OCI-LY3 (cell line): ENCODE measurements around the gene MAGEB16.

Experiments
- EZH2phosphoT487 ChIP-seq: fragments of 200-600 bp; shearing (Covaris generic); IDR thresholded peaks from 2 replicates; pipeline ENCODE4 v1.6.1; 2018; ENCODE audit warnings: antibody characterized with exemption, mixed run types, low read depth
- TF ChIP-seq, protein P1 (sequence below): fragments of 200-600, 300-600 bp; sonication (generic); IDR thresholded peaks from 2 replicates; pipeline ENCODE4 v1.5.1; 2014; ENCODE audit warnings: antibody characterized with exemption, low read length, low read depth

DNA sequence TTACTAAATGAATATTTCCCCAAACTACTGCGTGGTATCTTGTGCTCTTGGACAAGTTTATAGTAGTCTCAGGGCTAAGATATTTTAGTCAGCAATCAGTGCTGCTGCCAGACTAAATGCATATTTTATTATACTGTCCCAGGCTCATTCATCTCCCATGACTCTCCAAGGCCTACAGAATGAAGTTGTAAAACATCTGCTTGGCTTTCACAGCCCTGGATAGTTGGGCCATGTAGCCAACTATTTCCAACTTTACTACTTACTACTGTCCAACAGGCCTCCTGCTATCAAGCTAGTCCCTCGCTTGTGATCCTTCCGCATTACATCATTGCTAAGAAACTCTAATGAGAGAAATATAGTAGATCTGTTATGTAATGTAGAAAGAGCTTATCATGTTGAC lies 31.4 kb downstream of the MAGEB16 start:
- TF ChIP-seq, protein P1, sequence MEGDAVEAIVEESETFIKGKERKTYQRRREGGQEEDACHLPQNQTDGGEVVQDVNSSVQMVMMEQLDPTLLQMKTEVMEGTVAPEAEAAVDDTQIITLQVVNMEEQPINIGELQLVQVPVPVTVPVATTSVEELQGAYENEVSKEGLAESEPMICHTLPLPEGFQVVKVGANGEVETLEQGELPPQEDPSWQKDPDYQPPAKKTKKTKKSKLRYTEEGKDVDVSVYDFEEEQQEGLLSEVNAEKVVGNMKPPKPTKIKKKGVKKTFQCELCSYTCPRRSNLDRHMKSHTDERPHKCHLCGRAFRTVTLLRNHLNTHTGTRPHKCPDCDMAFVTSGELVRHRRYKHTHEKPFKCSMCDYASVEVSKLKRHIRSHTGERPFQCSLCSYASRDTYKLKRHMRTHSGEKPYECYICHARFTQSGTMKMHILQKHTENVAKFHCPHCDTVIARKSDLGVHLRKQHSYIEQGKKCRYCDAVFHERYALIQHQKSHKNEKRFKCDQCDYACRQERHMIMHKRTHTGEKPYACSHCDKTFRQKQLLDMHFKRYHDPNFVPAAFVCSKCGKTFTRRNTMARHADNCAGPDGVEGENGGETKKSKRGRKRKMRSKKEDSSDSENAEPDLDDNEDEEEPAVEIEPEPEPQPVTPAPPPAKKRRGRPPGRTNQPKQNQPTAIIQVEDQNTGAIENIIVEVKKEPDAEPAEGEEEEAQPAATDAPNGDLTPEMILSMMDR = no peak
- no peak for TF ChIP-seq EZH2phosphoT487
